ENCODE measurements around the gene RNF150. TPM values are rescaled to one million over a fixed set of nuclear protein-coding genes. Genes with fewer than 3 reads are reported as not detected.
A peak's percentile ranks its signal among the peaks of the same experiment; 100 is the strongest.
"Not testable (repeated sequence)": the region's sequence is repeated elsewhere in the genome, so short reads cannot be mapped to it uniquely, and the experiment has no call there.

RNF150 gene
- polyA plus RNA-seq (2012; ENCODE audit: missing spikeins): not detected

DNA sequence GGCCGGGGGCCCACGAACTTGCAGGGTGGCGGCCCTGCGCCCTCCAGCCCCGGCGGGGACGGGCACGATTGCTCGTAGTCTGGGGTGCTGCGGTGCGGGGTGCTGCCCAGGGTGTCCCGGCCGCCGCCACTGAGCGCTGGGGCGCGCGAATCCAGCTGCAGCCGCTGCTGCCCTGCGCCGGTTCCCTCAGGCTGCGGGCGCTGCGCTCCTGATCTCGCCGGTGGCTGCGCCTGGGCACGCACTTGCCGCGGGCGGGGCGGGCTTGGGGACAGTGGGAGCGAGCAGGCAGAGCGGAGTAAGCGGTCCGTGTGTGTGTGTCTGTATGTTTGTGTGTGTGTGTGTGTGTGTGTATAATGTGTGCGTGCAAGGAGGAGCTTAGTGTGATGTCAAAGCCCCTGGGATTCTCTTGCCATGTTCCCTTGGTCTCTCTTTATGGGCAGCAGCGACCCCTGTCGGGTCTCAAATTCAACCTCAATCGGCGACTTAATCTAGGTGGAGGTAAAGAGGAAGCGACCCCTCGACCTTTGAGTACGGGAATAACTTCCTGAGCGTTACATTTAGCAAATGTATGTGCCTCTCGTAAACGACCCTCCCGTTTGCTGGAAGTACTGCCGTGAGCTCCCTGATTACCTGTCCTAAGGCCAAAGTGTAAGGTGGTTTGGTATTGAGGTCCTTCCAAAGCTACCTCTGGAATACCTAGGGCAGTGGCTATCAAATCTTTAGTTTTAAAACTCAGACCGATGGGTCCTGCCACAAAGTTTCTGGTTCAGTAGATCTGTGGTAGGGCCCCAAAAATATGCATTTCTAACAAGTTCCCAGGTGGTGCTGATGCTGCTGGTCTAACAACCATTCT is at the start of gene RNF150:
TSS of gene RNF150 (minus strand) at position 324 of the 853 bp plus-strand sequence.
- peak; percentile 51 for FAIRE-seq
- peak; percentile 35 for DNase-seq (ENCODE audit: insufficient read length)
- TF ChIP-seq TAF1 (IDR thresholded peaks at IDR 0.05; ENCODE audit: borderline replicate concordance, low read depth, low read length) (no peak), POLR2A (IDR thresholded peaks at IDR 0.05; ENCODE audit: low read depth, low read length) (no peak), POLR2AphosphoS5 (IDR thresholded peaks at IDR 0.05; ENCODE audit: low read depth, low read length) (no peak)

DNA sequence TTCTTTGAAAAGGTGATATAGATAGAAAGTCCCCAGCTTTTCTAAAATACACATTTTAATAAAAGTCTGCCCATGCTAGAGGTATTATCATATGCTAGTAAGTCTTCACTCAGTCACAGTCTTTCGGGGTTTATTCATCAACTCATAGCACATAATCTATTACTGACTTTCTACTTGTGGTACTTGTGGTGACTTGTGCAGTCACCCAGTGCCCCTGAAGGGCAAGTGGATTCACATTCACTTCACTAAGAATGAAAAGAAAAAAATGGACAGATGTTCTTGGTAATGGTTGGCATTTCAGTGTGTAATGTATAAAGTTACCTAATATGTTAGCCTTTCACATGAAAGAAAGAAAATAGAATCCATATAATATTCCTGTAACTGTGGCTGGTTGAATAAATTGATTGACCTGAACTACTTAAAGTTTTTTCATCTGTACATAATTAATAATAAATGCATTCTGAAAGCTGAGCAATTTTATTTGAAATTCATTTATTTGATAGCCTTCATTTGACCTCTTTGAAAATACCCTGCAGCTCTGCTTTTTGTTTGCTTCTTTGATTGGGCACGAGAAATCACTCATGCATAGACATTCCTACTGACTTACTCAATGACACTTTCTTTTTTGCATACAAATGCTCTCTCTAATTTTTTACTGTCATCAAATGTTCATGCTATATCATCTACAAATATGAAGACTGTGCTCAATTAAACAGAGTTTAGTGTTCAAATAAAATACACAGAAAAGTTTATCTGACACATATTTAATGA is 47.9 kb upstream of the RNF150 start:
- TF ChIP-seq POLR2A (IDR thresholded peaks at IDR 0.05; ENCODE audit: low read depth, low read length) (no peak), TAF1 (IDR thresholded peaks at IDR 0.05; ENCODE audit: borderline replicate concordance, low read depth, low read length) (no peak), POLR2AphosphoS5 (IDR thresholded peaks at IDR 0.05; ENCODE audit: low read depth, low read length) (no peak)
- no peak for FAIRE-seq
- DNase-seq (ENCODE audit: insufficient read length): no peak

DNA sequence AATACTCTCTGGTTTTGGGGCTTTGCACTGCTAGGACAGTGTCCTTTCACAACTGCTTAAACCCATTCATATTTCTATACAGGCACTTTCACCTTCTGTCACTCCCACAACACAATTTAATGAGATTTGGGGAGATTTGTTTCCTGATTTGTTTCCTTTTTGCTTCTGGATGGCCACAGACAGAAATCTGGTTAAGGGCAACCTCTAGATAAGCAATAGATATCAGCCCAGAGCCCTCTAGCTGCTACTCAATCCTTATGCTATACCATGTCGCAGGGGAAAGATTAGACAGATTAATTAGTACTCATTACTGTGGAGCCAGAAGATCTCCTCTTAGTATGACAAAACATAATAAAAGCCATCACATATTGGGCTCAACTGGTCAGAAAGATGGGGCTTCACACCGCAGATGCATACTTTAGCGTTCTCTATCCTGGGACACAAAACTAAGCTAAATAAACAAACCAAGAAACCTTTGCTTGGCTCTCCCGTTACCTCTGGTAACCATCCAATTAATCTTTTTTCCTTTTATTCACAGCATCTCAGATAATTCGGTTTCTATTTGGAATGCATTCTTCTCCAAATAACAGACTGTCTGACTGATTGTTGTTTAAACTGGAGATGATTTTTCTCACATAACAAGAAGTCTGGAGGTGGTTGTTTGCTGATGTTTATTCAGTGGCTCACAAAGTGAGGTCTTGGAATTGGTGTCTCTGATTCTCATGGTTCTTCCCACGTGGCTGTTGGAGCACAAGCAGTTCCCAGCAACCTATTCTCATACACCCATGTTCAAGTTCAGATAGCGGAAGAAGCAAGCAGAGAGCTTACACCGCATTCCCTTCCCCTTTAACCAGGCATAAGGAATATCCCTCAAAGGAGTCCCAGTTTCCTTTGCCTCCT is 46.5 kb upstream of the RNF150 start:
- TF ChIP-seq POLR2AphosphoS5 (IDR thresholded peaks at IDR 0.05; ENCODE audit: low read depth, low read length) (no peak), POLR2A (IDR thresholded peaks at IDR 0.05; ENCODE audit: low read depth, low read length) (no peak), TAF1 (IDR thresholded peaks at IDR 0.05; ENCODE audit: borderline replicate concordance, low read depth, low read length) (no peak)
- FAIRE-seq (no peak), DNase-seq (ENCODE audit: insufficient read length) (no peak)

GRCh38 chr4:141177171-141177570 is 43.9 kb upstream of the RNF150 start:
- TF ChIP-seq POLR2AphosphoS5 (IDR thresholded peaks at IDR 0.05; ENCODE audit: low read depth, low read length) (no peak), POLR2A (IDR thresholded peaks at IDR 0.05; ENCODE audit: low read depth, low read length) (no peak), TAF1 (IDR thresholded peaks at IDR 0.05; ENCODE audit: borderline replicate concordance, low read depth, low read length) (no peak)
- no peak for DNase-seq (ENCODE audit: insufficient read length)
- no peak for FAIRE-seq

DNA sequence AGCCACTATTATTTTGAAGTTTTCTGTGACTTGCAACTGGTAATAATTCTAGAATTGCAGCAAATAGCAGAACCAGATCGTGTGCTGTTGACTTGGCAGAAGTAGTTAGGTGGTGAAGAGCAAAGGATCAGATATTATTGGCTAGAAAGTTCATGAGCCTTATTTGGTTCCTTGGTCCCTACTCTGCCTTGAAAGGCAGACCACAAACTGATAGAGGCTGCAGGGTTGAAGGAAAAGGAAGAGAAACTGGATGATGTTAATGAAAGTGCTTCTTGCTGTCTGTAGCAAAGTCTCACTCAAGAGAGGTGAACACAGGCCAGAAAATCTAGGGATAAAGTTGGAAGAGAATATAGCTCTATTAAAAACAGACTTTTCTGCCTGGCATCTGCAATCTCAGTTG is 41.2 kb upstream of the RNF150 start:
- DNase-seq (ENCODE audit: insufficient read length) (no peak), FAIRE-seq (no peak)
- TF ChIP-seq POLR2AphosphoS5 (IDR thresholded peaks at IDR 0.05; ENCODE audit: low read depth, low read length): no peak
- no peak for TF ChIP-seq TAF1 (IDR thresholded peaks at IDR 0.05; ENCODE audit: borderline replicate concordance, low read depth, low read length)
- TF ChIP-seq POLR2A (IDR thresholded peaks at IDR 0.05; ENCODE audit: low read depth, low read length): no peak

GRCh38 chr4:141170671-141171070 is 37.4 kb upstream of the RNF150 start:
- DNase-seq (ENCODE audit: insufficient read length) (no peak), FAIRE-seq (no peak)
- no peak for TF ChIP-seq TAF1 (IDR thresholded peaks at IDR 0.05; ENCODE audit: borderline replicate concordance, low read depth, low read length)
- TF ChIP-seq POLR2AphosphoS5 (IDR thresholded peaks at IDR 0.05; ENCODE audit: low read depth, low read length): no peak
- no peak for TF ChIP-seq POLR2A (IDR thresholded peaks at IDR 0.05; ENCODE audit: low read depth, low read length)

DNA sequence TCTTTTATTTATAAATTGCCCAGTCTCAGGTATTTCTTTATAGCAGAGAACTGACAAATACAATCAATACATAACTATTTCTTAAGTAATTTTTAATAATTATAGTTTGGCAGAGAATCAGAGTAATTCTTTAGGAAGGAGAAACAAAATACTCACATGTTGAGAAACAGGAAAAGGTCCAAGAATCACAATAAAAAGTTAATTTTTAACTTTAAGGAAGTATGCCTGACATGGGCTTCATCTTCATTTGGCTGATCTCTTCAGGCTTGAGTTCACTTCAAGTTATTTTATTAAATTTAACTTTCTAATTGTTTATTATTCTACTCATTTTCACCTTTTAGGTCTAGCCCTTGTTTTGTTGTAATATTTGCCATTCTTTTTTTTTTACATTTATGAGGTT is 36.1 kb upstream of the RNF150 start:
- no peak for DNase-seq (ENCODE audit: insufficient read length)
- TF ChIP-seq POLR2A (IDR thresholded peaks at IDR 0.05; ENCODE audit: low read depth, low read length) (no peak), TAF1 (IDR thresholded peaks at IDR 0.05; ENCODE audit: borderline replicate concordance, low read depth, low read length) (no peak), POLR2AphosphoS5 (IDR thresholded peaks at IDR 0.05; ENCODE audit: low read depth, low read length) (no peak)
- no peak for FAIRE-seq

DNA sequence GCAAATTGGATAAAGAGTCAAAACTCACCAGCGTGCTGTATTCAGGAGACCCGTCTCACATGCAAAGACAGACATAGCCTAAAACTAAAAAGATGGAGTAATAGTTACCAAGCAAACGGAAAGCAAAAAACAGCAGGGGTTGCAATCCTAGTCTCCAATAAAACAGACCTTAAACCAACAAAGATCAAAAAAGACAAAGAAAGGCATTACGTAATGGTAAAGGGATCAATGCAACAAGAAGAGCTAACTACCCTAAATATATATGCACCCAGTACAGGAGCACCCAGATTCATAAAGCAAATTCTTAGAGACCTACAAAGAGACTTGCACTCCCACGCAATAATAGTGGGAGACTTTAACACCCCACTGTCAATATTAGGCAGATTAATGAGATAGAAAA is 31.7 kb upstream of the RNF150 start:
- not testable (repeated sequence) for FAIRE-seq; DNase-seq (ENCODE audit: insufficient read length)

DNA sequence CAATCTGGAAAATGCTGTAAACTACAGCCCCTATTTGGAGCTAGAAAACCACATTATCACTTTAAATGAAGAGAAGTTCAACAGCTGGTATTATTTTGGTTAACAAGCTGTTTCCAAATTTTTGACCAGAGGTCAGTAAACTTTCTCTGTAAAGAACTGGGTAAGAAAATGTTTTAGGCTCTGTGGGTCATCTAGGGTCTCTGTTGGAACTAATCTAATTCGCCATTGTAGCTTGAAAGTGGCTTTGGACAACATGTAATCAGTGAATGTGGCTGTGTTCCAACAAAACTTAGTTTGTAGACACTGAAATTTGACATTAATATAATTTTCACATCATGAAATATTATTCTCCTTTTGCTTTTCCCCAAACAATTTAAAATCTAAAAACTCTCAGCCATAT is 25.8 kb upstream of the RNF150 start:
- TF ChIP-seq POLR2AphosphoS5 (IDR thresholded peaks at IDR 0.05; ENCODE audit: low read depth, low read length) (no peak), POLR2A (IDR thresholded peaks at IDR 0.05; ENCODE audit: low read depth, low read length) (no peak), TAF1 (IDR thresholded peaks at IDR 0.05; ENCODE audit: borderline replicate concordance, low read depth, low read length) (no peak)
- DNase-seq (ENCODE audit: insufficient read length) (no peak), FAIRE-seq (no peak)

DNA sequence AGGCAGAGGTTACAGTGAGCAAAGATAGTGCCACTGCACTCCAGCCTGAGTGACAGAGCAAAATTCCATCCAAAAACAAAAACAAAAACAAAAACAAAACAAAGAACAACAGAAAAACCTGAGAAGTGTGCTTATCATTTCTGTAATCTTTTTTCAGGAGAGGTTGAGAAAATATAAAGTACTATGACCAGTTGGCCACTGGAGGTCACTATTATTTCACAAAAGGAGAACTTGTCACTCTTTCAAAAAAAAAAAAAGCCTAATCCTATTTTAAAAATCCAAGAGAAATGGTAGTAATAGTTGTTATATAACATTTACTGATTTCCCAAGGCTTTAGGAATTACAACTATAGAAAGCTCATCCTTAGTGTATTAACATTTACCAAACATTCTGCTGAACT is 24.9 kb upstream of the RNF150 start:
- no peak for FAIRE-seq
- TF ChIP-seq POLR2A (IDR thresholded peaks at IDR 0.05; ENCODE audit: low read depth, low read length) (no peak), POLR2AphosphoS5 (IDR thresholded peaks at IDR 0.05; ENCODE audit: low read depth, low read length) (no peak), TAF1 (IDR thresholded peaks at IDR 0.05; ENCODE audit: borderline replicate concordance, low read depth, low read length) (no peak)
- no peak for DNase-seq (ENCODE audit: insufficient read length)

- TF ChIP-seq TAF1 (IDR thresholded peaks at IDR 0.05; ENCODE audit: borderline replicate concordance, low read depth, low read length) (no peak), POLR2AphosphoS5 (IDR thresholded peaks at IDR 0.05; ENCODE audit: low read depth, low read length) (no peak), POLR2A (IDR thresholded peaks at IDR 0.05; ENCODE audit: low read depth, low read length) (no peak)
- FAIRE-seq (no peak), DNase-seq (ENCODE audit: insufficient read length) (no peak)
Measured at GRCh38 chr4:141155586-141155985, 22.3 kb upstream of the RNF150 start.

Data from GM12892 (cell line).